GM12873 (cell line): ENCODE measurements around the gene RAI1.

Source experiments
- TF ChIP-seq, protein P1 (sequence below): IDR thresholded peaks from 2 replicates; pipeline ENCODE4 v1.5.1; 2012; ENCODE audit warnings: low read depth, mild to moderate bottlenecking, moderate library complexity, low read length, control low read depth; ENCODE audit not compliant: insufficient read depth; ENCODE audit errors: missing control alignments

RAI1 gene

DNA sequence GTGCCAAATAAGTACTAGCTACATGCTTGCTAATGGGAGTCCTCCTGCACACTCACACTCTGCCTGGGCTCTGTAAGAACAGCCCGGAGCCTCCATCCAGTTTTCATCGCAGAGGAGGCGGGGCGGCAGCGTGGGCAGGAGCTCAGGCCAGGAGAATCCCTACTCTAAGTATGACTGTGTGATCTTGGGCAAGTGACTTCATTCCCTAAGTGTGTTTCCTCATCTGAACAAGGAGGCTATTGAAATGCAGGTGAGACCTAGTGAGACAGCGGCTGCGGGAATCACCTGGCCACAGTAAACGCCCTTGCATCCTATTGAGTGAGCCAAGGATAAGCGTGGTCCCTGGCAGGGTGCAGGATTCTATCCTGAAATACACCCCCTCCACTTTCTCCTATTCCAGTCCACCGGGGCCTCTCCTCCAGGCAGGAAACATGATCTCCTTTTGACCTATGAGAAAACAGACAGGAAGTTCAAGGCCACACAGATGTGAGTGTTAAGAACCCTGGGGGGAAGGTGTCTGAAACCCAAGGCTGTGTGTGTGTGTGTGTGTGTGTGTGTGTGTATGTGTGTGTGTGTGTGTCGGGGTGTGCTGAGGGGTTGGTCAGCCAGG is 5.2 kb upstream of the RAI1 start:
- TF ChIP-seq, protein P1, sequence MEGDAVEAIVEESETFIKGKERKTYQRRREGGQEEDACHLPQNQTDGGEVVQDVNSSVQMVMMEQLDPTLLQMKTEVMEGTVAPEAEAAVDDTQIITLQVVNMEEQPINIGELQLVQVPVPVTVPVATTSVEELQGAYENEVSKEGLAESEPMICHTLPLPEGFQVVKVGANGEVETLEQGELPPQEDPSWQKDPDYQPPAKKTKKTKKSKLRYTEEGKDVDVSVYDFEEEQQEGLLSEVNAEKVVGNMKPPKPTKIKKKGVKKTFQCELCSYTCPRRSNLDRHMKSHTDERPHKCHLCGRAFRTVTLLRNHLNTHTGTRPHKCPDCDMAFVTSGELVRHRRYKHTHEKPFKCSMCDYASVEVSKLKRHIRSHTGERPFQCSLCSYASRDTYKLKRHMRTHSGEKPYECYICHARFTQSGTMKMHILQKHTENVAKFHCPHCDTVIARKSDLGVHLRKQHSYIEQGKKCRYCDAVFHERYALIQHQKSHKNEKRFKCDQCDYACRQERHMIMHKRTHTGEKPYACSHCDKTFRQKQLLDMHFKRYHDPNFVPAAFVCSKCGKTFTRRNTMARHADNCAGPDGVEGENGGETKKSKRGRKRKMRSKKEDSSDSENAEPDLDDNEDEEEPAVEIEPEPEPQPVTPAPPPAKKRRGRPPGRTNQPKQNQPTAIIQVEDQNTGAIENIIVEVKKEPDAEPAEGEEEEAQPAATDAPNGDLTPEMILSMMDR, result no peak

DNA sequence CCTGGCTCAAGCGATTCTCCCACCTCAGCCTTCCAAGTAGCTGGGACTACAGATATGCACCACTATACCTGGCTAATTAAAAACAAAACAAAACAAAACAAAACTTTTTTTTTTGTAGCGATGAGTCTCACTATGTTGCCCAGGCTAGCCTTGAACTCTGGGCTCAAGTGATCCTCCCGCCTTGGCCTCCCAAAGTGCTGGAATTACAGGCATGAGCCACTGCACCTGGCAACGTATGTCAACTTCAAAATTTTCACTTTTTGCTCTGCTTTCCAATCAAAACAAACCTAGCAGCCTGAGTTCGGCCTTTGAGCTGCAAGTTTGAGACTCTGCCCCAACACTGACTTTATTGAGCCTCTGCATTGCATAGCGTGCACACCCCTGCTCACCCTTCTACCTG is 4.5 kb upstream of the RAI1 start:
- TF ChIP-seq, protein P1, result no peak

GRCh38 chr17:17677299-17678040 is 3.8 kb upstream of the RAI1 start:
- TF ChIP-seq, protein P1, result no peak

DNA sequence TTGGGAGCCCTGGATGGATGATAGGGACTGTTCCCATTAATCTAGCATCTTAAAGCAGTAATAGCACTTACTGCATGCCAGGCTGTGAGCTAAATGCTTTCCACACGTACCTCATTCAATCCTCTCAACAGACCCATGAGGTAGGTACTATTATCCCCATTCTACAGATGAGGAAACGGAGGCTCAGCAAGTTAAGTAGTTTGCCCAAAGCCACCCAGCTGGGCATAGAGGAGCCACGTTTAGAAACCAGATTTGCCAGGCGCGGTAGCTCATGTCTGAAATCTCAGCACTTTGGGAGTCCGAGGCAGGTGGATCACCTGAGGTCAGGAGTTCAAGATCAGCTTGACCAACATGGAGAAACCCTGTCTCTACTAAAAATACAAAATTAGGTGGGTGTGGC is 2.0 kb upstream of the RAI1 start:
- TF ChIP-seq, protein P1, result no peak

DNA sequence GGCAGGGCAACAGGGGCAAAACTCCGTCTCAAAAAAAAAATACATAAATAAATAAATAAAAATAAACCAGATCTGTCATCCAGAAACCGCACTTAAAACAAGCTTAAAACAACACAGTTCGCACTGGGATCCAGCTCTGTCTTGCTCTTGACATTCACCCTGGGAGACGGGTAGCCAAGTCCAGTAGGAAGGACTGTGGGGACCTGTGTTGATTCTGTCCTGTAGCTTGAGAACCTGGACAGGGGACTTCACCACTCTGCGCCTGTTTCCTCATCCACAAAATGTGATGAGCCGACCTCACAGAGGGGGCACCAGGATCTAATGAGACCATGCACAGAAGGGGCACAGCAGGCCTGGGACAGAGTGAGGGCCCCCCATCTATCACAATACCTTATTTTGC is 1.5 kb upstream of the RAI1 start:
- TF ChIP-seq, protein P1, result no peak

DNA sequence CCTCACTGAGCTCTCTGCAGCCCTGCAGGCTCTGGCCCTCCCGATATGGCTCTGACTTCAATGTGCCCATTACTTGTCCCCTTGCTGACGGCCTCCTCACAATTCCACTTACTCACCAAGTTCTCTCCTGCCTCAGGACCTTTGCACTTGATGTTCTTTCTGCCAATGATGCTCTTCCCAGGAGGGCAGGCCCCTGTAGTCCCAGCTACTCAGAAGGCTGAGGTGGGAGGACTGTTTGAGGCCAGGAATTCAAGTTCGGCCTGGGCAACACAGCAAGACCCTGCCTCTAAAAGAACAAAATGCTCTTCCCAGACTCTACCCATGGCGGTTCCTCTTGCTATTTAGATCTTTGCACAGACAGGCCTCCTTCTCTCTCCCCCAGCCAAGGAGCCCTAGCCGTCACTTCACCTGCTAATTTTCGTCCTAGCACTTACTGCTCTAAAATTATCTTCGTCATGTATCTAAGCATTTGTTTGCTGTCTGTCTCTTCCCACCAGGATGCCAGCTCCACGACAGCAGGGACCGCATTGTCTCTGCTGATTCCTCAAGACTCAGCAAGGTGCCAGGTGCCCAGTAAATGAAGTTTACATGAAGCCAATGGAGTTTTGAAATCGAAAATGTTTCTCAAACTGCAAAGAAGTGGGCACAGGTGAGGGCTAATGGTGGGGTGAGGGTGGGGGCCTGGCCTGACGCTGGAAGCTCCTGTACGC is 626 bp upstream of the RAI1 start:
- TF ChIP-seq, protein P1, result no peak

- TF ChIP-seq, protein P1, result no peak
Observed at GRCh38 chr17:17681744-17682292, 560 bp downstream of the RAI1 start.
